GM19397 (cell line): Measurements from ENCODE around the gene MRC2.
"Not testable (repeated sequence)": the region's sequence is repeated elsewhere in the genome, so short reads cannot be mapped to it uniquely, and the experiment has no call there.

Source experiments
- ATAC-seq: cut with Tn5 transposase; IDR thresholded peaks from one replicate; pipeline ENCODE4 v1.9.1; 2021; ENCODE audit warnings: mild to moderate bottlenecking, moderate library complexity; ENCODE audit not compliant: unreplicated experiment

The MRC2 gene

DNA sequence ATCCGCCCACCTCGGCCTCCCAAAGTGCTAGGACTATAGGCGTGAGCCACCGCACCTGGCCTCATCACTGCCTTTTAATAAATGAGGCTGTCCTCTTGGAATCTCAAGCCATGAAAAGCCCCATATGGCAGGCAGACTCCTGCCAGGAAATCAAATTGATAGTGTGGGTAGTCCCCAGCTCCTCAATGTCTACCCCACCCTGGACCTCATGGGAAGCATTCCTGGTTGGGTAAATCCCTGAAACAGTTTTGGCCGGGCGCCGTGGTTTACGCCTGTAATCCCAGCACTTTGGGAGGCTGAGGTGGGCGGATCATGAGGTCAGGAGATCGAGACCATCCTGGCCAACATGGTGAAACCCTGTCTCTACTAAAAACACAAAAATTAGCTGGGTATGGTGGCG lies 71.0 kb downstream of the MRC2 start:
- not testable (repeated sequence) for ATAC-seq

- no peak for ATAC-seq
Measured at GRCh38 chr17:62700964-62701705, 73.7 kb downstream of the MRC2 start.

GRCh38 chr17:62701706-62702085 lies 74.2 kb downstream of the MRC2 start:
- ATAC-seq: no peak

DNA sequence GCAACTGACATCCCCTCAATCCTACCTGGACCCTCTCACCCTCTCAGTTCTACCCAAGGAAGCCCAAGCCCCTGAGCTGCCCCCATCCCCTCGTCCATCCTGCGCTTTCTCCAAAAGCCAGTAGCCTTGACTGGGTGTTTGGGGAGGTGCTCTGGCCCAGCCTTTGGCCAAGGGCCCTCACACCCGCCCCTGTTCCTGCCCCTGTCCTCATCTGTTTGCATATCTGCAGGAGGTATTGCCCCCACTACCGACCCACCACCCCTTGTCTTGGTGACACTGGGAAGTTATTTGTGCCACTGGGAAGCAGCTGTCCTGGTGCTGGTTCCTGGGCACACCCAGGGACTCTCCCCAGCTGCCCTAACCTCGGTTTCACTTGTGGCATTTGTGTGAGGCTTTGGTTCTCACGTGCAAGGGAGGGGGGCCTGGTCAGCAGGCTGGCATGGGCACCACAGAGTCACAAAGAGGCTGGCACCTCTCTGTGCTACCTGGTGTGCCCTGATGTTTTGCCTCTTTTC lies 75.3 kb downstream of the MRC2 start:
- ATAC-seq: no peak

DNA sequence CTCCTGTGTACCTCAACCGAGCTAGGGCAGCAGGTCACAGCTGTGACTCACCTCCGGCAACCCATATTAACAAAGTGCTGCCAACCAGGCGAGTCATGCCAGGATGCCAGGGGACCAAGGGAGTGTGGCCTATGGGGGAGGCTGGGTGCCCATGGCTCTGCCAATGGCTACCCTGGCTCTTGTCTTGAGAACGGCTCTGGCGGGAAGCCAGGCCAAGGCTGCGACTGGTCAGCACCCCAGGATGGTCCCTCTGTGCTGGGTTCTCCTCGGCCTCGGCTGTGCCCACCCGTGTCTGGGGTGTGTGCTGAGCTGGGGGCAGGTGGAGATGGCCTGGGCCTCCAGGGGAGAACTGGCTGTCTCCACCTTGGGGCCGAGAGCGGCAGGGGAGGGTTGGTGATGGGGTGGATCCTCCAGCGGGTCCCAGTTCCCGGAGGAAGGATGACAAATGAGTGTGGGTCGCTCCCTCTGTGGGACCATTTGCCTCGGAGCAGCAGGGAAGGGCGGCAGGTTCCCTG lies 75.8 kb downstream of the MRC2 start:
- no peak for ATAC-seq

GRCh38 chr17:62703776-62704380 lies 76.4 kb downstream of the MRC2 start:
- ATAC-seq: peak; percentile 86

DNA sequence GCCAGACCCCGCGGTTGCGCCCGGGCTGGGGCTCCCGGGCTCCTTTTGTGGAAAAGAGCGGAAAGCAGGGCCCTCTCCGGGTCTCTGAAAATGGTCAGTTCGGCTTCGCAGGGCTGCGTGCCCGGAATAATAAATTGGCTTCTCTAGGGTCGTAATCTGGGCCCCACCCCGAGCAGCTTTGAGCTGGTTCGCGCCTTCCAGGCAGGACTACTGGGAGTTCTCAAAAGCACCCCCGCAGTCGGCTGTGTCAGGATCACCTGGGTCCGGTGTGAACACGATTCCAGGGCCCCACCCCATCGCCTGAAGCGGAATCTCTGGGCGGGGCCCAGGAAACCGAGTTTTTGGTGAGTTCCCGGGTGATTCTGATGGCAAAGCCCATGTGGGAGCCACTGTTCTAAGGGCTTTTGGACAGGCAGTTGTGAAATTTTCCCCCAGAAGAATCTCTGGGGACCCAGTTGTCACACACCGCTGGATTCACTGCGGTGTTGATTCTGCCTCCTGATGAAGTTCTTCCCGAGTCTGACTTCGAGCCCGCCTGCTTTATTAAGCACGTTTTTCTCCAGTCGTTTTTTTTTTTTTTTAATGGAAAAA lies 77.0 kb downstream of the MRC2 start:
- ATAC-seq: no peak

- no peak for ATAC-seq
Measured at GRCh38 chr17:62705156-62705777, 77.8 kb downstream of the MRC2 start.

GRCh38 chr17:62705778-62706597 lies 78.5 kb downstream of the MRC2 start:
- ATAC-seq: no peak

- ATAC-seq: no peak
Measured at GRCh38 chr17:62706598-62707424, 79.3 kb downstream of the MRC2 start.

GRCh38 chr17:62707425-62707739 lies 79.9 kb downstream of the MRC2 start:
- ATAC-seq: no peak

DNA sequence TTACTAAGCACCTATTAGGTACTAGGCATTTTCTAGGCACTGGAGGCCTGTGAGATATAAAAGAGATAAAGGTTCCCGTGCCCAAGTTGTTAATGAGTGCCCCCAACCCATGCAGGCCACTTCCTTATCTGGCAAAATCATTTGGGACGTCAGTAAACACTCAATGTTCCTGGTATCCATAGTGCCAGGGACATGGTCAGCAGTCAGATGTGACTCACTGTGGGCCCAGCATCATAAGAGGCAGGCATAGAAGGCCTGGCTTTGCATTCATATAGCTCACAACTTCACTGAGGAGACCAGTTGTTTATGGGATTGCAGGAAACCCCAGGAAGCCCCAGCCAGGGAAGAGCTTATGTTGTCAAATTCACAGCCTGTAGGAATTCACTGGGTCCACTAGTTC lies 81.1 kb downstream of the MRC2 start:
- no peak for ATAC-seq

DNA sequence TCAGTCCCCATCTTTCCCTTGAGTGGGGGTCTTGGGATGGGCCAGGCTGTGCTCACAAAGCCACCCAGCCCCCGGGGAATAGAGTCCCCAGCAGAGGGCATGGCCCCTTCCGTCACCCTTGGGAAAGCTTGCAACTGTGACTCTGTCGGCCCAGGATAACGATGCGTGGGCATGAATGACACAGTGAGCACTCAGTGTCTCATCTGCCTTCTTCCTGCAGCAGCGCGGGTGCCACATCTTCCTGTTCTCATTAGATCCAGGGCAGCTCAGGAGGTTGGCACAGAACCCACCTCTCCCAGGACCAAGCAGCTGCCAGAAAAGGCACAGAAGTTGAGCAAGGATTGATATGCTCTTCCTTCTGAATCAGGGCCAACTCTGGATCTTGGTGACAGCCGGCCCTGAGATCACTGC lies 84.7 kb downstream of the MRC2 start:
- ATAC-seq: no peak

GRCh38 chr17:62713086-62713881 lies 85.8 kb downstream of the MRC2 start:
- ATAC-seq: no peak

DNA sequence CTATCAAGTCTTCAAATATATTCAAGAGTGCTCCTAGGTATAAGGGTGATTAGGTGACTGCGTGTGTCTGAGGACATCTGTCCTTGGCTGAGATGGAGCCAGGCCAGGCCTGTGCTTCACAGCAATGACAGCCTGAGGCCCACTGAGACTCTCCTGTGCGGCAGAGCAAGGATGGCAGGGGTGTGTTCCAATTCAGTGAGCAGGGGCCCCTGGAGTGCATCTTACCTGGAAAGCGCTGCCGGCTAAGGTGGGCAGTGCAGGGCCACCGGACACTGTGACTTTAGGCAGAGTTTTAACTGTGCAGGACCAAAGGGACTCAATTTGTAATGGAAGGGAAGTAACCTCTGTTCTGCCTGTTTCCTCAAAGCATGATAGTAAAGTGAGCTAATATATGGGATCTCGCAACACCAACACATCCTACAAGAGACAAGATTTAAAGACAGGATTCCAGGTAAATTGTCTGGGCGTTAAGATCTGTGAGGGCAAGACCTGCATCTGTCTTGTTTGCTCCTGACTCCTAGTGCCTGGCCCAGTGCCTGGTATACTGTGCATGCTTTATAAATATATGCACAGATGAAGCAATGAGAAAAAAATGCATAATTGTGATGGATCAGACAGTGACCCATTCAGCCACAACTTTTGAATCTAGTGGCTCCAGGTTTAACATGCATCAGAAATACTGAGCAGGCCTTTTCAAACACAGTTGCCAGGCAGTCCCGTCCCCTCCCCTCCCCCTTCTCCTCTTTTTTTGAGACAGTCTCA lies 86.7 kb downstream of the MRC2 start:
- ATAC-seq: no peak

DNA sequence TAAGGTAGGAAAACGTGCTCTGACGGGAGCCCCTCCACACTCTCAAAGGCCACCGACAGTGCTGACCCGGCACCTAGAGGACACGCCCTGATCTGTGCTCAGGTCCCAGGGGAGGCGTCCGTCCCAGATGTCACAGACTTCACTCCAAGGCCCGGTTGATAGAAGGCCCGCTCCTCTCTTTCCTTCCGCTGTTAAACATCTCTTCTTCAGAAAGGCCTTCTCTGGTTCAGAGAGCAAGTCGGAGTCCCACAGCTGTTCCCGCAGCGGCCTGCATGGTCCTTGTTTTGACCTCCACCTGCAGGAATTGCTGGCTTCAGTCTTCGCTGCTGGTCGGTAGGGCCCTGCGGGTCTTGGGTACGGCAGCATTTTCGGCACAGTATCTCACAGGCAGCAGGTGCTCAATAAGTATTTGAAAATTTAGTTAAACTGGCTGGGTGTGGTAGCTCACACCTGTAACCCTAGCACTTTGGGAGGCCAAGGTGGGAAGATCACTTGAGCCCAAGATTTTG lies 88.5 kb downstream of the MRC2 start:
- ATAC-seq: no peak

DNA sequence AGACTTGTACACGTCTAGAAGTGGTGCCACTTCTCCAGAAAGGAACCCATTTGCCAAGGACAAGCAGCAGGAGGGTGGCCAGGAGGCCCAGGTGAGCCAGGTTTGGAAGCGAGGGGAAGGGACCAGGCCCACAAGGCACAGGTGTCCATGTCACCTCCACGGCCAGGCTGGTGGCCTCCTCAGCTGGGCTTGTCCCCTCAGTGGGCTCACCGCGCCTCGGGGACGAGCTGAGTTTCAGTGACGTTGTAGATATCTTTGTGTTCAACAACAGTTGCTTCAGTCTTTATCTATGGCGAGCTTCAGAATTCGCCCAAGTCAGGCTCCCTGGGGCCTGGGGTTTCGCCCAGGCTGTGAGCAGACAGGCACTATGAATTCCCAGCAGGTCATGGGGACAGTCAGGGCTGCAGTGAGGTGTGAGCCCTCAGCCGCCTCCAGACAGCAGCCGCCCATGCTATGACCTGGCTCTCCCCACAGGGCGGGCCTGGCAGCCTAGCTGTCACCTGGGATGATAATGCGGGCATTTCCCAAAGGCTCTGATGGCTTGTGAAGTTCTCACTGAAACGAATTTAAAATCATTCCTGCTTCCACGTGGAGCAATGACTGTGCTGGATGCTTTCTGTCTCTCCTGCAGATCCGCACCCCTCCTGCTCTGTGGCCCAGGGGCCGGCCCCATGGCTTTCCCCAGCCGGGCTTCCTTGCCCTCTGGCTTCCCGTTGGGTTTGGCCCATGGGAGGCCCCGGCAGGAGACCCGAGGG lies 89.5 kb downstream of the MRC2 start:
- ATAC-seq: no peak

GRCh38 chr17:62717589-62717855 lies 90.1 kb downstream of the MRC2 start:
- ATAC-seq: no peak
